K562 (cell line): Measurements from ENCODE around the gene BCL2L15. TPM values are rescaled to one million over a fixed set of nuclear protein-coding genes. Genes with fewer than 3 reads are reported as not detected.

ENCODE experiments used
- ATAC-seq: fragments of 200-7000 bp; cut with Tn5 transposase; 3 replicates; pipeline ENCODE4 v1.9.1; 2020; ENCODE audit warnings: moderate library complexity
- BruUV-seq: library from RNA; stranded (reverse); fragments of 400-500 nt; replicated peaks from 2 replicates; lab custom pipeline; 2021; lab: Mats Ljungman, UMichigan
- CTCF ChIA-PET: fragments of 300-600 bp; formaldehyde crosslinking; extraction: SDS; loops from one replicate; lab custom pipeline; 2021; ENCODE audit warnings: low intra/inter-chr PET ratio; lab: Yijun Ruan, JAX
- POLR2A ChIA-PET: fragments of 300-600, 350-650 bp; sonication (Branson Sonifier 250); formaldehyde crosslinking; extraction: SDS; loops from one replicate; lab custom pipeline; 2021; ENCODE audit warnings: antibody characterized with exemption, inconsistent platforms; lab: Yijun Ruan, JAX
- DNase-seq, 4 experiments: peaks; one replicate each; pipeline versions ENCODE4 v3.0.0 to v3.0.0-alpha.2; 2011 to 2018; ENCODE audit warnings: low spot score in 3 of 4, mixed read lengths in 3 of 4; ENCODE audit errors: extremely low read depth in 1 of 4
- FAIRE-seq: peaks from 2 replicates; lab custom pipeline; 2011; peaks lifted over from hg19 to GRCh38; lab: Jason Lieb, UNC
- H2AFZ ChIP-seq: 2 replicates; pipeline ENCODE4 v1.6.0; 2011; ENCODE audit warnings: low read depth, low read length, control low read depth, inconsistent platforms
- H3K27ac ChIP-seq: fragments of 200-600 bp; 3 replicates; pipeline ENCODE4 v1.8.0; 2011; ENCODE audit warnings: low read depth, mild to moderate bottlenecking, control low read depth, inconsistent platforms, low read length, moderate library complexity, mixed read lengths; ENCODE audit errors: extremely low read depth
- H3K27me3 ChIP-seq, 2 experiments: fragments of 300-600 bp in 1 of 2; 2 replicates in 1 of 2; 3 replicates in 1 of 2; pipeline versions ENCODE4 v1.6.0 to v1.8.0; 2011; ENCODE audit warnings: inconsistent platforms in 2 of 2, low read length in 2 of 2, mild to moderate bottlenecking in 1 of 2, mixed read lengths in 1 of 2, moderate library complexity in 1 of 2; ENCODE audit not compliant: control insufficient read depth in 2 of 2, insufficient read depth in 2 of 2
- H3K36me3 ChIP-seq: fragments of 300-600 bp; 3 replicates; pipeline ENCODE4 v1.8.0; 2011; ENCODE audit warnings: mild to moderate bottlenecking, low read length, inconsistent platforms; ENCODE audit not compliant: control insufficient read depth, insufficient read depth
- H3K4me1 ChIP-seq, 2 experiments: fragments of 200-600 bp in 1 of 2; replicated peaks in 1 of 2; 2 replicates in 1 of 2; 3 replicates in 1 of 2; pipeline versions ENCODE4 v1.5.1 to v1.8.0; 2011; ENCODE audit warnings: inconsistent platforms in 2 of 2, low read length in 2 of 2, mild to moderate bottlenecking in 1 of 2, mixed read lengths in 1 of 2, moderate library complexity in 1 of 2; ENCODE audit not compliant: control insufficient read depth in 2 of 2, insufficient read depth in 2 of 2
- H3K4me2 ChIP-seq: 2 replicates; pipeline ENCODE4 v1.6.1; 2011; ENCODE audit warnings: low read length, control low read depth, inconsistent platforms, mixed read lengths; ENCODE audit not compliant: insufficient read depth
- H3K4me3 ChIP-seq: fragments of 200-600 bp; sonication (generic), shearing (Covaris generic); 2 replicates; pipeline ENCODE4 v1.5.1; 2016; ENCODE audit warnings: control low read depth, inconsistent platforms
- H3K79me2 ChIP-seq: fragments of 200-600 bp; 3 replicates; pipeline ENCODE4 v1.8.0; 2011; ENCODE audit warnings: low read length, inconsistent platforms; ENCODE audit not compliant: control insufficient read depth, insufficient read depth
- H3K9ac ChIP-seq, 2 experiments: 2 replicates each; pipeline versions ENCODE4 v1.6.0 to v1.6.1; 2011; ENCODE audit warnings: low read depth in 2 of 2, low read length in 2 of 2, control low read depth in 1 of 2, inconsistent platforms in 1 of 2, mild to moderate bottlenecking in 1 of 2, mixed read lengths in 1 of 2; ENCODE audit not compliant: insufficient read depth in 1 of 2
- H3K9me1 ChIP-seq: one replicate; pipeline ENCODE4 v1.6.0; 2011; ENCODE audit warnings: inconsistent platforms, mild to moderate bottlenecking, low read length, moderate library complexity; ENCODE audit not compliant: control insufficient read depth, insufficient read depth
- H3K9me3 ChIP-seq: replicated peaks from 2 replicates; pipeline ENCODE4 v1.5.1; 2011; ENCODE audit warnings: low read depth, low read length, inconsistent platforms; ENCODE audit not compliant: control insufficient read depth, insufficient read depth
- H4K20me1 ChIP-seq: replicated peaks from 2 replicates; pipeline ENCODE4 v1.6.1; 2011; ENCODE audit warnings: low read length, inconsistent platforms, mixed read lengths; ENCODE audit not compliant: control insufficient read depth, insufficient read depth
- BHLHE40 ChIP-seq: IDR thresholded peaks from 2 replicates; pipeline ENCODE4 v1.6.1; 2011; ENCODE audit warnings: low read length, improper control_type of control experiment
- CREBBP ChIP-seq: IDR thresholded peaks from one replicate; pipeline ENCODE4 v1.6.1; 2012; ENCODE audit warnings: low read depth, mild to moderate bottlenecking, control low read depth, inconsistent platforms, low read length
- CXXC5 ChIP-seq: fragments of 250-450 bp; sonication (Bioruptor Pico); IDR thresholded peaks from 2 replicates; pipeline ENCODE4 v1.8.0; 2022; ENCODE audit warnings: inconsistent platforms, mild to moderate bottlenecking, moderate library complexity
- HDAC8 ChIP-seq: fragments of 450-650 bp; IDR thresholded peaks from 2 replicates; pipeline ENCODE4 v1.6.1; 2016; ENCODE audit warnings: mild to moderate bottlenecking, missing genetic modification characterization, moderate library complexity, missing compliant biosample characterization
- ILK ChIP-seq: fragments of 450-650 bp; IDR thresholded peaks from 2 replicates; pipeline ENCODE4 v1.6.1; 2016; ENCODE audit warnings: missing genetic modification characterization, low read depth, mild to moderate bottlenecking, missing compliant biosample characterization, moderate library complexity, borderline replicate concordance
- MYBL2 ChIP-seq, 2 experiments: fragments of 450-650 bp in 1 of 2; sonication (generic) in 1 of 2; formaldehyde crosslinking in 1 of 2; IDR thresholded peaks; 2 replicates each; pipeline versions ENCODE4 v1.6.1 to v1.8.1; 2017 to 2022; ENCODE audit warnings: borderline replicate concordance in 1 of 2, inconsistent platforms in 1 of 2, low read depth in 1 of 2, mild to moderate bottlenecking in 1 of 2, missing genetic modification reagents in 1 of 2, moderate library complexity in 1 of 2
- SMARCB1 ChIP-seq: IDR thresholded peaks from 2 replicates; pipeline ENCODE4 v1.6.1; 2011; ENCODE audit warnings: improper control_type of control experiment, low read depth; ENCODE audit not compliant: insufficient read length
- SPI1 ChIP-seq: IDR thresholded peaks from 2 replicates; pipeline ENCODE4 v1.6.1; 2011; ENCODE audit warnings: low read depth, low read length, control low read depth, borderline replicate concordance
- U2AF2 ChIP-seq: fragments of 200-400 bp; formaldehyde crosslinking; optimal IDR thresholded peaks from 2 replicates; pipeline ENCODE3; 2017; ENCODE audit warnings: low read depth, mild to moderate bottlenecking, low read length
- ZBTB11 ChIP-seq, 3 experiments: fragments of 200-800 bp in 1 of 3; fragments of 250-450 bp in 1 of 3; fragments of 450-650 bp in 1 of 3; sonication (Bioruptor Pico) in 1 of 3; sonication (Bioruptor generic) in 1 of 3; formaldehyde crosslinking in 1 of 3; IDR thresholded peaks; 2 replicates each; pipeline versions ENCODE4 v1.6.1 to v1.8.0; 2016 to 2022; ENCODE audit warnings: mild to moderate bottlenecking in 2 of 3, missing genetic modification characterization in 2 of 3, missing compliant biosample characterization in 1 of 3, moderate library complexity in 1 of 3
- ZNF384 ChIP-seq: IDR thresholded peaks from 2 replicates; pipeline ENCODE4 v1.6.1; 2012; ENCODE audit warnings: low read depth, low read length, improper control_type of control experiment
- WGBS: fragments of 100-300 bp; shearing (Covaris generic); methylation state at CpG from one replicate; pipeline ENCODE4 v1.1.6; 2016; ENCODE audit warnings: low coverage, mixed read lengths; ENCODE audit not compliant: insufficient coverage; ENCODE audit errors: missing lambda C conversion rate; 5-methylcytosine and 5-hydroxymethylcytosine counted together
- in situ Hi-C: fragments of 300-500 bp; cut with MboI; formaldehyde crosslinking; loops from 4 replicates; pipeline ENCODE4 v1.15.0; 2018; ENCODE audit warnings: inconsistent platforms, mixed read lengths
- intact Hi-C: fragments of 100-400 bp; cut with micrococcal nuclease; formaldehyde crosslinking; loops from 2 replicates; pipeline ENCODE4 v1.14.2; 2022
- polyA plus RNA-seq, 8 experiments: library from polyadenylated mRNA; depleted of rRNA in 4 of 8; stranded (reverse) in 5 of 8; unstranded in 3 of 8; fragments of >200 nt; fragmentation: Nextera tagmentation in 2 of 8; fragmentation: Illumina TruSeq in 1 of 8; extraction: Ambion mirVana in 2 of 8; extraction: Trizol in 1 of 8; gene quantifications; 2 replicates each; pipeline versions ENCODE4 v1.2.1 to v1.2.3, GENCODE V29; 2011 to 2014; ENCODE audit warnings: inconsistent platforms in 1 of 8, missing spikeins in 1 of 8
- total RNA-seq, 7 experiments: library from RNA; depleted of rRNA in 6 of 7; stranded (reverse); fragments of >200 nt in 6 of 7; fragmentation: Illumina TruSeq in 2 of 7; extraction: Trizol in 2 of 7; gene quantifications; 2 replicates each; pipeline versions ENCODE4 v1.2.1 to v1.2.3, GENCODE V29; 2011 to 2021; ENCODE audit warnings: low replicate concordance in 1 of 7
- TF ChIP-seq, protein P1 (sequence below): sonication (generic); IDR thresholded peaks from 2 replicates; pipeline ENCODE4 v1.6.1; 2016
- TF ChIP-seq, protein P2 (sequence below): fragments of 450-650 bp; formaldehyde crosslinking; IDR thresholded peaks from 2 replicates; pipeline ENCODE4 v1.4.0; 2022; ENCODE audit warnings: missing genetic modification characterization

BCL2L15 gene
- total and polyA plus RNA-seq, 9 of the 15 experiments (the other 6 are each of a cell fraction or from before 2014, with no cell fraction given) = 0.06 to 0.42 (median 0.28) TPM; not detected in 1

- Histone ChIP-seq H3K9me1 (no peaks in the 10 kb centered on the region), H3K4me2 (peak overlapping the region; percentile 32), H3K79me2 (no peaks in the 10 kb centered on the region), H2AFZ (peak overlapping the region; percentile 30), H3K27me3 (no peaks in the 10 kb centered on the region), H3K4me3 (no peak overlapping the region), H3K27ac (peak overlapping the region; percentile 19; the same call in 1 of the 3 replicates), H3K36me3 (no peaks in the 10 kb centered on the region), H3K9ac (peak overlapping the region; percentile 1 to 33; a peak in 2 of 4 replicates), H3K4me1 (peaks cover 4 to 13% of the 10 kb centered on the region in 2 experiments; a peak in 3 of 5 replicates), H4K20me1 (no peaks in the 10 kb centered on the region), H3K9me3 (no peaks in the 10 kb centered on the region)
- BruUV-seq = no TSS peak
- FAIRE-seq = peak; percentile 23
- intact Hi-C loops = no loop called here
- ChIA-PET POLR2A (interaction anchor here (0.5 to 1.7 kb wide), 10 partner anchors 9 to 591 kb away, joined by 3 to 7 read pairs (median 4); no protein-coding TSS in a partner anchor), CTCF (no interaction called here)
- ATAC-seq = peak; percentile 81
- DNase-seq = peak in 1 of 4 experiments; percentile 57
- in situ Hi-C loops = no loop called here
- WGBS = 8% methylated on average over 3 of the region's 3 CpGs
- TF ChIP-seq SPI1 = peak; percentile 94
- TF ChIP-seq ILK (tag) = no peak
- TF ChIP-seq, protein P1, sequence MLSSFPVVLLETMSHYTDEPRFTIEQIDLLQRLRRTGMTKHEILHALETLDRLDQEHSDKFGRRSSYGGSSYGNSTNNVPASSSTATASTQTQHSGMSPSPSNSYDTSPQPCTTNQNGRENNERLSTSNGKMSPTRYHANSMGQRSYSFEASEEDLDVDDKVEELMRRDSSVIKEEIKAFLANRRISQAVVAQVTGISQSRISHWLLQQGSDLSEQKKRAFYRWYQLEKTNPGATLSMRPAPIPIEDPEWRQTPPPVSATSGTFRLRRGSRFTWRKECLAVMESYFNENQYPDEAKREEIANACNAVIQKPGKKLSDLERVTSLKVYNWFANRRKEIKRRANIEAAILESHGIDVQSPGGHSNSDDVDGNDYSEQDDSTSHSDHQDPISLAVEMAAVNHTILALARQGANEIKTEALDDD = no peak
- TF ChIP-seq ZNF384 = peak; percentile 43
- TF ChIP-seq, protein P2, sequence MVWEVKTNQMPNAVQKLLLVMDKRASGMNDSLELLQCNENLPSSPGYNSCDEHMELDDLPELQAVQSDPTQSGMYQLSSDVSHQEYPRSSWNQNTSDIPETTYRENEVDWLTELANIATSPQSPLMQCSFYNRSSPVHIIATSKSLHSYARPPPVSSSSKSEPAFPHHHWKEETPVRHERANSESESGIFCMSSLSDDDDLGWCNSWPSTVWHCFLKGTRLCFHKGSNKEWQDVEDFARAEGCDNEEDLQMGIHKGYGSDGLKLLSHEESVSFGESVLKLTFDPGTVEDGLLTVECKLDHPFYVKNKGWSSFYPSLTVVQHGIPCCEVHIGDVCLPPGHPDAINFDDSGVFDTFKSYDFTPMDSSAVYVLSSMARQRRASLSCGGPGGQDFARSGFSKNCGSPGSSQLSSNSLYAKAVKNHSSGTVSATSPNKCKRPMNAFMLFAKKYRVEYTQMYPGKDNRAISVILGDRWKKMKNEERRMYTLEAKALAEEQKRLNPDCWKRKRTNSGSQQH (CRISPR knock-in tag) = no peak
- no peak for TF ChIP-seq ZBTB11 (CRISPR knock-in tag; IDR thresholded peaks at IDR 0.05)
- peak; percentile 33; the same call in 1 of the 2 replicates for TF ChIP-seq BHLHE40
- peak; percentile 89 for TF ChIP-seq SMARCB1
- no peak for TF ChIP-seq U2AF2
- no peak for TF ChIP-seq CREBBP
- no peak for TF ChIP-seq MYBL2 (IDR thresholded peaks at IDR 0.05; ENCODE audit: low read depth)
- TF ChIP-seq MYBL2 (CRISPR knock-in tag; IDR thresholded peaks at IDR 0.05; ENCODE audit: borderline replicate concordance) = no peak
- no peak for TF ChIP-seq HDAC8 (tag)
- TF ChIP-seq CXXC5 = 0 out of 2 replicates have a peak, but pooled peaks have one; percentile 30
These were observed 27.8 kb downstream of the BCL2L15 start for GRCh38 chr1:113859478-113860175.
